ENCODE measurements around the gene ATRN.

The ATRN gene

GRCh38 chr20:3673221-3674070, 202.6 kb downstream of the ATRN start:
- DNase-seq (ENCODE audit: low read depth in 1 of 2, low spot score in 1 of 2) = no peak

GRCh38 chr20:3674447-3674846, 203.6 kb downstream of the ATRN start:
- DNase-seq (ENCODE audit: low read depth in 1 of 2, low spot score in 1 of 2) = no peak

- no peak for DNase-seq (ENCODE audit: low read depth in 1 of 2, low spot score in 1 of 2)
These were observed 204.4 kb downstream of the ATRN start for GRCh38 chr20:3674995-3675900.

GRCh38 chr20:3677733-3678132, 206.9 kb downstream of the ATRN start:
- no peak for DNase-seq (ENCODE audit: low read depth in 1 of 2, low spot score in 1 of 2)

GRCh38 chr20:3678198-3678597, 207.4 kb downstream of the ATRN start:
- no peak for DNase-seq (ENCODE audit: low read depth in 1 of 2, low spot score in 1 of 2)

- no peak for DNase-seq (ENCODE audit: low read depth in 1 of 2, low spot score in 1 of 2)
These were observed 208.3 kb downstream of the ATRN start for GRCh38 chr20:3678856-3679720.

GRCh38 chr20:3679749-3680700, 209.2 kb downstream of the ATRN start:
- DNase-seq (ENCODE audit: low read depth in 1 of 2, low spot score in 1 of 2) = no peak

- DNase-seq (ENCODE audit: low read depth in 1 of 2, low spot score in 1 of 2) = no peak
These were observed 210.0 kb downstream of the ATRN start for GRCh38 chr20:3680701-3681351.

- DNase-seq (ENCODE audit: low read depth in 1 of 2, low spot score in 1 of 2) = no peak
These were observed 210.6 kb downstream of the ATRN start for GRCh38 chr20:3681352-3681930.

- no peak for DNase-seq (ENCODE audit: low read depth in 1 of 2, low spot score in 1 of 2)
These were observed 211.3 kb downstream of the ATRN start, which contains the start of gene ADAM33 for GRCh38 chr20:3681931-3682781. Gene ADAM33 (minus strand): TSS chr20:3682010. CDS start chr20:3682004, 6 bp downstream.

GRCh38 chr20:3685341-3685740, 214.5 kb downstream of the ATRN start:
- no peak for DNase-seq (ENCODE audit: low read depth in 1 of 2, low spot score in 1 of 2)

- DNase-seq (ENCODE audit: low read depth in 1 of 2, low spot score in 1 of 2) = no peak
These were observed 215.6 kb downstream of the ATRN start for GRCh38 chr20:3686421-3686820.

- DNase-seq (ENCODE audit: low read depth in 1 of 2, low spot score in 1 of 2) = no peak
These were observed 216.1 kb downstream of the ATRN start for GRCh38 chr20:3686867-3687321.

- DNase-seq (ENCODE audit: low read depth in 1 of 2, low spot score in 1 of 2) = no peak
These were observed 216.8 kb downstream of the ATRN start for GRCh38 chr20:3687655-3688054.

GRCh38 chr20:3689978-3690377, 219.2 kb downstream of the ATRN start:
- no peak for DNase-seq (ENCODE audit: low read depth in 1 of 2, low spot score in 1 of 2)

GRCh38 chr20:3690413-3690812, 219.6 kb downstream of the ATRN start:
- no peak for DNase-seq (ENCODE audit: low read depth in 1 of 2, low spot score in 1 of 2)

- no peak for DNase-seq (ENCODE audit: low read depth in 1 of 2, low spot score in 1 of 2)
These were observed 220.5 kb downstream of the ATRN start for GRCh38 chr20:3691306-3691705.

GRCh38 chr20:3691897-3692296, 221.1 kb downstream of the ATRN start:
- DNase-seq (ENCODE audit: low read depth in 1 of 2, low spot score in 1 of 2) = no peak

Data from activated CD4-positive, alpha-beta T cell treated with anti-CD3 and anti-CD28 coated beads, Interleukin-2, amount 50 U/mL, for 24 hours (primary cell).